ENCODE results near the gene TMC1. TPM values are rescaled to one million over a fixed set of nuclear protein-coding genes. Genes with fewer than 3 reads are reported as not detected.

TMC1 gene
- total and polyA plus RNA-seq, 4 experiments from 2014 or later: not detected

DNA sequence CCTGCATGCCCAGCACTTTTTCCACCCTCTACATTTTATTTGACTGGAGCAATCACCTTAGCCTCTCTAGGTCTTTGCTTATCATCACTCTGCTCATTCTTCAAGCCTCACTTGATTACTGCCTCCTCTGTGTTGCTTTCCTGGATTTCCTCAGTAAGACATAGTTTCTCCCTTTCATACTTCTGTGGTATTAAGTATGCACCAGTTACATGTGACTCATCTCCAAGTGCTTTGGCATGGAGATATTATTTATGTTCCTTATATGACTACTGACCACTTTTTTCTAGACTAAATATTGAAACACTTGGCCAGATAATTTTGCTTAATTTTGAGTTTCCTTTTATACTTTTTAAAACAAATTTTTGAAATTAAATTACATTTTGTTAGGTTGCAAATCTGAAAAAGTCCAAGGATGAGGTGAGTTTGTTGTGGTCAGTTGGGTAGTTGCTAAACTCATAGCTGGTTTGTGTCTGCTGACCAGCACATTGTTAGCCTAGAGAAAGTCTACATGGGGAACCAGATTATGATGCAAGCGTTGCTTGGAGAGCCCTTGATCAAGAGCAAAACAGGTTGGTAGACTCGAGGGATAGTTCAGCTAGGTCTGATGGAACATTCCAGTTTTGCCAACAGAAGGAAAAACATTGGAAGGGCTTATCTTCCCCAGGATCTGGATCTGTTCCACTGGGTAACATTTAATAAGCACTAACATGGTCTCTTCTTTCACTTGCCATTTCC lies 140.2 kb downstream of the TMC1 start:
- DNase-seq: no peak
- Histone ChIP-seq H3K27ac (ENCODE audit: low read depth, low read length) (no peak overlapping the region), H3K27me3 (ENCODE audit: insufficient read depth, low read length) (no peaks in the 10 kb centered on the region), H3K9me3 (ENCODE audit: control insufficient read depth in 1 of 2, low read length in 2 of 2) (no peaks in the 10 kb centered on the region), H3K36me3 (ENCODE audit: insufficient read depth, low read length) (no peaks in the 10 kb centered on the region), H3K4me3 (ENCODE audit: low read length in 2 of 2) (no peak overlapping the region), H3K4me1 (ENCODE audit: insufficient read depth, low read length) (no peaks in the 10 kb centered on the region)
- intact Hi-C loops (cut with micrococcal nuclease): no loop called here
- Mint-ChIP-seq H3K4me1 (no peaks in the 10 kb centered on the region), H3K36me3 (no peaks in the 10 kb centered on the region), H3K27me3 (peaks cover 5 to 8% of the 10 kb centered on the region in 2 donors), H3K4me3 (no peak overlapping the region), H3K9me3 (no peaks in the 10 kb centered on the region), H3K27ac (no peak overlapping the region)
- ChIA-PET CTCF (ENCODE audit: partially characterized antibody) (no interaction called here), POLR2A (ENCODE audit: partially characterized antibody) (no interaction called here)

DNA sequence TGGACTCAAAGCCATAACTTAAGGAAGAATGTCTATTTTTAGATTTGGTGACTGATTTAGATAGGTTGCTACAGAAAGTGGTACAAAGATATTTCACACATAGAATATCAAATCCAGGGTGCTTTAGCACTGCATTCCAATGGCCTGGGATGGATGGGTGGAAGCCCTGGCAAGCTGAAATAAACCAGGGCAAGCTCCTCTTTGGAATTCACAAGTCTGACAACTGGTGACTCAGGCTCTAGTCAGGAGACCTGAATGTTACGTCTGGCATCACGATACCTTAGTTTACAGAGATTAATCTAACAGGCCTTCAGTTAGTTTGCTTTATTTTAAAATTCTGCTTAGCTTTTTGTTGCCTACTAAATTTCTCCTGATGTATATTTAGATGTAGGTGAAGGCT lies 144.0 kb downstream of the TMC1 start:
- no peak overlapping the region for H3K4me3 Mint-ChIP-seq
- Histone ChIP-seq H3K9me3 (ENCODE audit: control insufficient read depth in 1 of 2, low read length in 2 of 2) (no peaks in the 10 kb centered on the region), H3K27ac (ENCODE audit: low read depth, low read length) (no peak overlapping the region), H3K36me3 (ENCODE audit: insufficient read depth, low read length) (no peaks in the 10 kb centered on the region), H3K27me3 (ENCODE audit: insufficient read depth, low read length) (no peaks in the 10 kb centered on the region), H3K4me1 (ENCODE audit: insufficient read depth, low read length) (no peaks in the 10 kb centered on the region), H3K4me3 (ENCODE audit: low read length in 2 of 2) (no peak overlapping the region)
- H3K9me3 Mint-ChIP-seq: no peaks in the 10 kb centered on the region
- no peaks in the 10 kb centered on the region for H3K4me1 Mint-ChIP-seq
- CTCF ChIA-PET (ENCODE audit: partially characterized antibody): no interaction called here
- intact Hi-C loops (cut with micrococcal nuclease): no loop called here
- DNase-seq: no peak
- peaks cover 6 to 15% of the 10 kb centered on the region in 2 donors for H3K27me3 Mint-ChIP-seq
- no peaks in the 10 kb centered on the region for H3K36me3 Mint-ChIP-seq
- POLR2A ChIA-PET (ENCODE audit: partially characterized antibody): no interaction called here
- no peak overlapping the region for H3K27ac Mint-ChIP-seq

DNA sequence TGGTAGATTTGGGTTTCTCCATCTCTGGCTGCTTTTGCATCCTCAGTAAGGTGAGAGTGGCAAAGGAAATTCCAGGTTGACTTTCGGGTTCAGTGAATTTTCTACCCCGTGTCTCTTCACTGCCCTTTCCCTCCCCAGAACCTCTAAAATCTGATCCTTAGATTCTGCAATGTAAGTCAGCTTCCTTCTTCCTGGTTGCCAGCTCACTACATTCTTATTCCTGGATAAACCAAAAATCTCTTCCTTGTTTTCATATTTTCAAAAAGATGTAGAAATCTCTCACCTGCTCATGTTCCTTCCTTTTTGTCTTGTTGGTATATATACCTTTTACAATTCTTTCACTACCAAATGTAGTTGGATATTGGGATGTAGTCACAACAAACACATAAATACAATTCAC lies 145.8 kb downstream of the TMC1 start:
- Mint-ChIP-seq H3K4me3 (no peak overlapping the region), H3K9me3 (no peaks in the 10 kb centered on the region), H3K27ac (no peak overlapping the region), H3K4me1 (no peaks in the 10 kb centered on the region), H3K36me3 (no peaks in the 10 kb centered on the region), H3K27me3 (peaks cover 4 to 15% of the 10 kb centered on the region in 2 donors)
- H3K27me3 ChIP-seq (ENCODE audit: insufficient read depth, low read length): no peaks in the 10 kb centered on the region
- no peak overlapping the region for H3K4me3 ChIP-seq (ENCODE audit: low read length in 2 of 2)
- no peaks in the 10 kb centered on the region for H3K36me3 ChIP-seq (ENCODE audit: insufficient read depth, low read length)
- intact Hi-C loops (cut with micrococcal nuclease): no loop called here
- DNase-seq: no peak
- ChIA-PET POLR2A (ENCODE audit: partially characterized antibody) (no interaction called here), CTCF (ENCODE audit: partially characterized antibody) (no interaction called here)
- H3K9me3 ChIP-seq (ENCODE audit: control insufficient read depth in 1 of 2, low read length in 2 of 2): no peaks in the 10 kb centered on the region
- no peak overlapping the region for H3K27ac ChIP-seq (ENCODE audit: low read depth, low read length)
- H3K4me1 ChIP-seq (ENCODE audit: insufficient read depth, low read length): no peaks in the 10 kb centered on the region

DNA sequence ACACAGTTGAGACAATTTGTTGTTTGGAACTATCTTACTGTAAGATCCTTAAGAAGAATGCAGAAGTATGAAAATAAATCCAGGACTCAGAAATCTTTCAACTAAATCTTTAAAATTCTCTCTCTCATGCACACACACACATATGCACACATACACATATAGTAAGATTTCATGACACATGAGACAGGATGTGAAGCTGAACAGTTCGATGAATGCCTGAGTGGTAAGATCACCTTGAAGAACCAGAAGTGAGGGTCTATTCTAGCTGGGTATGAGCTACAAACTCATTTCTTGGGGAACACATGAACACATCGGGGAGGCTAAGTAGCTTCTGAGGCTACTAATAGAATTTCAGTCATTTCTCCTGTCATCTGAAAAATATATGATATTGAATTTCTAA lies 153.6 kb downstream of the TMC1 start:
- no peaks in the 10 kb centered on the region for H3K4me1 Mint-ChIP-seq
- DNase-seq: no peak
- no peaks in the 10 kb centered on the region for H3K36me3 Mint-ChIP-seq
- no peaks in the 10 kb centered on the region for H3K27me3 ChIP-seq (ENCODE audit: insufficient read depth, low read length)
- H3K27me3 Mint-ChIP-seq: no peaks in the 10 kb centered on the region
- no peaks in the 10 kb centered on the region for H3K36me3 ChIP-seq (ENCODE audit: insufficient read depth, low read length)
- no peaks in the 10 kb centered on the region for H3K4me1 ChIP-seq (ENCODE audit: insufficient read depth, low read length)
- H3K27ac ChIP-seq (ENCODE audit: low read depth, low read length): no peak overlapping the region
- ChIA-PET CTCF (ENCODE audit: partially characterized antibody) (no interaction called here), POLR2A (ENCODE audit: partially characterized antibody) (no interaction called here)
- H3K9me3 ChIP-seq (ENCODE audit: control insufficient read depth in 1 of 2, low read length in 2 of 2): no peaks in the 10 kb centered on the region
- H3K9me3 Mint-ChIP-seq: no peaks in the 10 kb centered on the region
- intact Hi-C loops (cut with micrococcal nuclease): no loop called here
- H3K4me3 ChIP-seq (ENCODE audit: low read length in 2 of 2): no peak overlapping the region
- no peak overlapping the region for H3K27ac Mint-ChIP-seq
- no peak overlapping the region for H3K4me3 Mint-ChIP-seq

DNA sequence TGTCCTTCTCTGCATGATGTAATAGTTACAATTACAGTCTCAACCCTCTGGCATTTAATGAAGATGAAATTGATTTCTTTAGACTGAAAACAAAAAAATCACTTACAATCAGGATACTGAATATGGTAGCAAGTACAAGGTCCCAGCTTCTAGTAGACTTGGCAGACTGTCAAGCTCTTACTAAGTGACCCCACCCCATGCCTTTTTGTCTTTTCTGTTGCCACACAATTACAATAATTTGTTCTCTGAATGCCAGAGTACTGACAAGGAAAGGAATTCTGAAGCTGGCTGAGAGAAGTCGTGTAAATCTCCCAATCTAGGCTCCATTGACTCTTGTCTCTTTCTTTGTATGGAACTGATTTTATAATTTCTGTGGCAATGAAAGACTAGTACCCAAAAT lies 154.2 kb downstream of the TMC1 start:
- ChIA-PET POLR2A (ENCODE audit: partially characterized antibody) (no interaction called here), CTCF (ENCODE audit: partially characterized antibody) (no interaction called here)
- no peaks in the 10 kb centered on the region for H3K4me1 Mint-ChIP-seq

DNA sequence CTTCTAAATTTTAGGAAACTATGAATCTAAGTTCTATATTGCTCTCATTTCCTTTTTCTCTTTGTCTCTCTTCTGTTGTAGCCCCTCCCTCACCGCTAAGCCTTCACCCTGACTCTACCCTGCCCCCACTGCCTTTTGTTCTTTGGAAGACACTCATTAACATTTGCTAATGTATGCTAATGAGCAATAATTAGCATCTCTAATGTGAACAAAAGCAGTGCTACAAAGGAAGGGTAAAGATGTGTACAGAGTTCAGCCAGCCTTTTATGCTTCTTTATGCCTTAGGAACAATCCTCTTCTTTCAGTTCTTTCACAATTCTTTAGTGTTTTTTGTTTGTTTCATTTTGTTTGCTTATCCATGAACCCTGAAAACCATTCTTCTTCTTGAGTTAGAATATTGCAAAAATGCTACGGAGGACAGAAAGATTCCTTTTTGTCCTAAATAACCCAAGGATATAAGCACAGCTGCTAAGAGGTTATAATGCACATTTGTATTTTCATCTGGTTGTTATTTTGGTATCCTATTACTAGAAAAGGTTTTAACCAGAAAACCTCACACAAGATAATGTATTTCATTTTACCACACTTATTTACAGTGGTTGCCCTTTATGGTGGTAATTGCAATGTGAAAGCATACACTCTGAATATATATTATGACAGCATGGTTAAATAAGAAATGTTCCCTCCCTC lies 159.3 kb downstream of the TMC1 start:
- Histone ChIP-seq H3K4me1 (ENCODE audit: insufficient read depth, low read length) (no peaks in the 10 kb centered on the region), H3K36me3 (ENCODE audit: insufficient read depth, low read length) (no peaks in the 10 kb centered on the region), H3K27me3 (ENCODE audit: insufficient read depth, low read length) (peaks cover 6% of the 10 kb centered on the region), H3K27ac (ENCODE audit: low read depth, low read length) (no peak overlapping the region), H3K9me3 (ENCODE audit: control insufficient read depth in 1 of 2, low read length in 2 of 2) (no peaks in the 10 kb centered on the region), H3K4me3 (ENCODE audit: low read length in 2 of 2) (no peak overlapping the region)
- DNase-seq: no peak
- H3K27me3 Mint-ChIP-seq: peaks cover 4 to 8% of the 10 kb centered on the region in 2 donors
- no peaks in the 10 kb centered on the region for H3K4me1 Mint-ChIP-seq
- H3K27ac Mint-ChIP-seq: no peak overlapping the region
- H3K36me3 Mint-ChIP-seq: no peaks in the 10 kb centered on the region
- ChIA-PET POLR2A (ENCODE audit: partially characterized antibody) (no interaction called here), CTCF (ENCODE audit: partially characterized antibody) (no interaction called here)
- no peaks in the 10 kb centered on the region for H3K9me3 Mint-ChIP-seq
- no peak overlapping the region for H3K4me3 Mint-ChIP-seq
- intact Hi-C loops (cut with micrococcal nuclease): no loop called here

More for the DNA sequence above, 154.2 kb downstream of the TMC1 start:
- no peaks in the 10 kb centered on the region for H3K9me3 ChIP-seq (ENCODE audit: control insufficient read depth in 1 of 2, low read length in 2 of 2)
- no peaks in the 10 kb centered on the region for H3K36me3 Mint-ChIP-seq
- no peaks in the 10 kb centered on the region for H3K36me3 ChIP-seq (ENCODE audit: insufficient read depth, low read length)
- DNase-seq: no peak
- peaks cover under 1 to 1% of the 10 kb centered on the region in 2 donors for H3K27me3 Mint-ChIP-seq
- H3K9me3 Mint-ChIP-seq: no peaks in the 10 kb centered on the region
- H3K4me3 ChIP-seq (ENCODE audit: low read length in 2 of 2): no peak overlapping the region
- no peak overlapping the region for H3K27ac ChIP-seq (ENCODE audit: low read depth, low read length)
- intact Hi-C loops (cut with micrococcal nuclease): no loop called here
- no peaks in the 10 kb centered on the region for H3K27me3 ChIP-seq (ENCODE audit: insufficient read depth, low read length)
- no peak overlapping the region for H3K27ac Mint-ChIP-seq
- H3K4me3 Mint-ChIP-seq: no peak overlapping the region
- no peaks in the 10 kb centered on the region for H3K4me1 ChIP-seq (ENCODE audit: insufficient read depth, low read length)

DNA sequence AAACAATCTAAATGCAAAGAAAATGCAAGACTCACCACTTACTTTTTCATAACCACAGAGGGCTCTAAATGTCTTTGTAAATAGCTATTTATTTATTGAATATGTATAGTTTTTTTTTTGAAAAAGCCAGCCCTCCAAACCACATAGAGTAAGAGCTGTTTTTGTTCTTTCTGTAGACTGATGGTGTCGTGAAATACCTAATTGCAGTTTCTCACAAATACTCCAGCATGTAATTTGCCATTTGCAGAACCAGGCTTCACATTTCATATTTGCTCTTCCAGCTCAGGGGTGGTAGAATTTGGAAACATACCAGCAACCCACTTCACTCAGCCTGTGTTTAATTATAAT lies 159.8 kb downstream of the TMC1 start:
- Histone ChIP-seq H3K4me3 (ENCODE audit: low read length in 2 of 2) (no peak overlapping the region), H3K36me3 (ENCODE audit: insufficient read depth, low read length) (no peaks in the 10 kb centered on the region), H3K9me3 (ENCODE audit: control insufficient read depth in 1 of 2, low read length in 2 of 2) (no peaks in the 10 kb centered on the region), H3K27ac (ENCODE audit: low read depth, low read length) (no peak overlapping the region), H3K27me3 (ENCODE audit: insufficient read depth, low read length) (peaks cover 6% of the 10 kb centered on the region), H3K4me1 (ENCODE audit: insufficient read depth, low read length) (no peaks in the 10 kb centered on the region)
- H3K27ac Mint-ChIP-seq: no peak overlapping the region
- ChIA-PET CTCF (ENCODE audit: partially characterized antibody) (no interaction called here), POLR2A (ENCODE audit: partially characterized antibody) (no interaction called here)
- intact Hi-C loops (cut with micrococcal nuclease): no loop called here
- H3K4me1 Mint-ChIP-seq: no peaks in the 10 kb centered on the region
- H3K9me3 Mint-ChIP-seq: no peaks in the 10 kb centered on the region
- no peak overlapping the region for H3K4me3 Mint-ChIP-seq
- H3K27me3 Mint-ChIP-seq: peaks cover 5 to 12% of the 10 kb centered on the region in 2 donors
- H3K36me3 Mint-ChIP-seq: no peaks in the 10 kb centered on the region
- DNase-seq: no peak

Measured in CD4-positive, alpha-beta memory T cell (primary cell).